Neuronal stem cell (in vitro differentiated cells): ENCODE measurements around the gene ABCA13.

Source experiments
- DNase-seq: peaks from one replicate; pipeline ENCODE4 v3.0.0-alpha.2; 2013; ENCODE audit warnings: low spot score
- H2AFZ ChIP-seq: one replicate; pipeline ENCODE4 v1.6.1; 2013; ENCODE audit warnings: mild to moderate bottlenecking, low read length, inconsistent platforms
- H2AK5ac ChIP-seq: 2 replicates; pipeline ENCODE4 v1.6.1; 2013; ENCODE audit warnings: low read depth, mild to moderate bottlenecking, inconsistent platforms, low read length, moderate library complexity, mixed read lengths
- H2BK120ac ChIP-seq: 2 replicates; pipeline ENCODE4 v1.6.1; 2013; ENCODE audit warnings: low read depth, mild to moderate bottlenecking, inconsistent platforms, low read length, moderate library complexity, mixed read lengths
- H2BK12ac ChIP-seq: one replicate; pipeline ENCODE4 v1.6.1; 2013; ENCODE audit warnings: low read length, inconsistent platforms
- H2BK15ac ChIP-seq: 2 replicates; pipeline ENCODE4 v1.6.1; 2013; ENCODE audit warnings: mild to moderate bottlenecking, low read length, inconsistent platforms, mixed read lengths
- H2BK5ac ChIP-seq: one replicate; pipeline ENCODE4 v1.6.1; 2013; ENCODE audit warnings: inconsistent platforms, mild to moderate bottlenecking, low read length, moderate library complexity
- H3K14ac ChIP-seq: one replicate; pipeline ENCODE4 v1.6.1; 2013; ENCODE audit warnings: low read length, inconsistent platforms
- H3K18ac ChIP-seq: 2 replicates; pipeline ENCODE4 v1.6.1; 2013; ENCODE audit warnings: low read length, inconsistent platforms
- H3K23ac ChIP-seq: 2 replicates; pipeline ENCODE4 v1.6.1; 2013; ENCODE audit warnings: low read depth, mild to moderate bottlenecking, mixed read lengths, low read length, inconsistent platforms; ENCODE audit not compliant: poor library complexity
- H3K27ac ChIP-seq: replicated peaks from 3 replicates; pipeline ENCODE4 v1.5.1; 2013; ENCODE audit warnings: low read length, inconsistent platforms
- H3K27me3 ChIP-seq, 3 experiments: 2 replicates each; pipeline ENCODE4 v1.6.1; 2013; ENCODE audit warnings: low read length in 3 of 3, mild to moderate bottlenecking in 2 of 3, inconsistent platforms in 1 of 3, low read depth in 1 of 3, mixed read lengths in 1 of 3, moderate library complexity in 1 of 3; ENCODE audit not compliant: control insufficient read depth in 3 of 3, insufficient read depth in 3 of 3
- H3K36me3 ChIP-seq, 2 donors: replicated peaks in 1 of 2; 2 replicates each; pipeline ENCODE4 v1.6.1; 2013; ENCODE audit warnings: low read length in 2 of 2; ENCODE audit not compliant: control insufficient read depth in 2 of 2, insufficient read depth in 2 of 2
- H3K4ac ChIP-seq: 2 replicates; pipeline ENCODE4 v1.6.1; 2013; ENCODE audit warnings: inconsistent platforms, mild to moderate bottlenecking, low read length, moderate library complexity
- H3K4me1 ChIP-seq, 2 donors: 1 replicate in 1 of 2; 2 replicates in 1 of 2; pipeline ENCODE4 v1.6.1; 2013; ENCODE audit warnings: low read length in 2 of 2, low read depth in 1 of 2; ENCODE audit not compliant: control insufficient read depth in 2 of 2, insufficient read depth in 1 of 2
- H3K4me2 ChIP-seq: one replicate; pipeline ENCODE4 v1.6.1; 2013; ENCODE audit warnings: mild to moderate bottlenecking, low read length, inconsistent platforms; ENCODE audit not compliant: insufficient read depth, poor library complexity, severe bottlenecking
- H3K4me3 ChIP-seq, 2 donors: 2 replicates each; pipeline ENCODE4 v1.5.1; 2013; ENCODE audit warnings: low read length in 2 of 2, mild to moderate bottlenecking in 2 of 2, inconsistent platforms in 1 of 2, moderate library complexity in 1 of 2
- H3K79me1 ChIP-seq: one replicate; pipeline ENCODE4 v1.6.1; 2013; ENCODE audit warnings: low read depth, mild to moderate bottlenecking, inconsistent platforms, low read length, moderate library complexity
- H3K9ac ChIP-seq: one replicate; pipeline ENCODE4 v1.6.1; 2013; ENCODE audit warnings: mild to moderate bottlenecking, low read depth, low read length, inconsistent platforms; ENCODE audit not compliant: poor library complexity
- H3K9me3 ChIP-seq, 2 donors: replicated peaks in 1 of 2; 2 replicates each; pipeline versions ENCODE3 to v1.6.1; 2013; ENCODE audit warnings: low read length in 2 of 2, mild to moderate bottlenecking in 2 of 2, inconsistent platforms in 1 of 2, low read depth in 1 of 2, mixed read lengths in 1 of 2, moderate library complexity in 1 of 2; ENCODE audit not compliant: control insufficient read depth in 2 of 2, insufficient read depth in 1 of 2
- H4K8ac ChIP-seq: one replicate; pipeline ENCODE4 v1.6.1; 2013; ENCODE audit warnings: low read depth, mild to moderate bottlenecking, inconsistent platforms, low read length, moderate library complexity
- H4K91ac ChIP-seq: one replicate; pipeline ENCODE4 v1.6.1; 2013; ENCODE audit warnings: low read length, low read depth, mild to moderate bottlenecking, inconsistent platforms; ENCODE audit not compliant: poor library complexity
- WGBS, 2 donors: extraction: QIAGEN DNeasy Blood & Tissue Kit; methylation state at CpG; one replicate each; pipeline ENCODE4 v1.1.7; 2013; ENCODE audit warnings: missing lambda C conversion rate in 2 of 2, mixed read lengths in 1 of 2; ENCODE audit not compliant: insufficient read length in 2 of 2, insufficient replicate concordance in 1 of 2; ENCODE audit errors: extremely low coverage in 2 of 2; 5-methylcytosine and 5-hydroxymethylcytosine counted together

Gene ABCA13

DNA sequence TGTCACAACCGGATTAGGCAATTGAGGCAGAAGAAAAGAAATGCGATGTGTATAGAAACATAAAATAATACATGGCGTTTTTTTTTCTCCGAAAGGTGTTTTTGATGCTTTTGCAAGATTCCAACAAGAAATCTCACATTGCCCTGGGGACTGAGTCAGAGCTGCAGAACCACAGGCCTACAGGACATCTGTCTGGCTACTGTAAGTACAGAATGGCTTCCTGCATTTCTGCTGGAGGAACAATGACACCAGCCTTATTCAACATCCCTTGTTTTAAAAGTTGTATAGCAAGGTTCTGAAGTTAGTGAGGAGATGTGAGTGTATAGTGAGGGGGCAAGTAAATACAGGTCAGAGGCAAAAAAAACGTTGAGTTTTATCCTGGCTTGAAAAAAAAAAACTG, 256.4 kb downstream of the ABCA13 start:
- Histone ChIP-seq H4K91ac (no peak overlapping the region), H4K8ac (no peak overlapping the region), H2AK5ac (no peak overlapping the region), H3K36me3 (no peaks in the 10 kb centered on the region), H3K9ac (no peak overlapping the region), H3K14ac (no peak overlapping the region), H2BK15ac (no peak overlapping the region), H3K4me2 (no peak overlapping the region), H3K4me3 (no peak overlapping the region), H2BK5ac (no peak overlapping the region), H3K27ac (no peak overlapping the region), H3K27me3 (no peaks in the 10 kb centered on the region), H2BK120ac (no peak overlapping the region), H2AFZ (no peak overlapping the region), H3K23ac (no peak overlapping the region), H3K79me1 (no peaks in the 10 kb centered on the region), H2BK12ac (no peak overlapping the region), H3K4ac (no peak overlapping the region), H3K9me3 (no peaks in the 10 kb centered on the region), H3K18ac (no peak overlapping the region), H3K4me1 (no peaks in the 10 kb centered on the region)
- DNase-seq = no peak
- WGBS, 2 donors = no CpG with 5 or more reads among the region's 5 CpGs

DNA sequence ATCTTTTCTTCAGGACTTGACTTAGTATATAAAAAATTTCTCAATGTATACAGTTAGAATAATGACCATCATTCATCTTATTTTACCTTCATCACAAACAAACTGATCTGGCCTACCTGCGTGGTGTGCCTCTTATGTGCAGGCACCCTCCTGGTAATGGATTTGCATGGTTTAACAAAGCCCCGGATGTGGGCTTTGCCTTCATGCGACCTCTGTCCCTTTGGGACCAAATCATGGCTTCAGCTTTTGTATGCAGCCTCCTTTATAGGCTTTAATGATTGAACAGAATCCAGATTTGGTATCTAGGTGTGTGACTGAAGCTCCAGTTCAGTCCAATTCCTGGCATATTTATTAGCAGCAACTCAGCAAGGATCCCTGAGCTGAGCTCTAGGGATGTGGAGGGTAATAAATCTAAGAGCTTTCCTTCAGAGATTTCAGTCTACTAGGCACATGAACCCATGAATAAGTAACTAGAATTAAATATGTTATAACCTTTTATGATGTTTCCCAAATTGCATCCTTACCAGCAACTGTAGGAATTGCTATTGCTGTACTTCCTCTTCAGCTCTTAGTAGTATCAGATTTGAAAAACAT, 256.9 kb downstream of the ABCA13 start:
- H3K9ac ChIP-seq = no peak overlapping the region
- H3K18ac ChIP-seq = no peak overlapping the region
- no peak overlapping the region for H2BK15ac ChIP-seq
- H3K23ac ChIP-seq = no peak overlapping the region
- no peak overlapping the region for H2BK12ac ChIP-seq
- H3K4me1 ChIP-seq = no peaks in the 10 kb centered on the region
- no peaks in the 10 kb centered on the region for H3K9me3 ChIP-seq
- H3K4me3 ChIP-seq = no peak overlapping the region
- H3K79me1 ChIP-seq = no peaks in the 10 kb centered on the region
- no peak overlapping the region for H4K8ac ChIP-seq
- no peak overlapping the region for H3K4ac ChIP-seq
- no peaks in the 10 kb centered on the region for H3K27me3 ChIP-seq
- H3K4me2 ChIP-seq = no peak overlapping the region
- no peaks in the 10 kb centered on the region for H3K36me3 ChIP-seq
- WGBS, 2 donors = no CpG with 5 or more reads among the region's 3 CpGs
- H2AFZ ChIP-seq = no peak overlapping the region
- no peak overlapping the region for H2BK120ac ChIP-seq
- H3K27ac ChIP-seq = no peak overlapping the region
- H2AK5ac ChIP-seq = no peak overlapping the region
- H4K91ac ChIP-seq = no peak overlapping the region
- DNase-seq = no peak
- H2BK5ac ChIP-seq = no peak overlapping the region
- H3K14ac ChIP-seq = no peak overlapping the region

DNA sequence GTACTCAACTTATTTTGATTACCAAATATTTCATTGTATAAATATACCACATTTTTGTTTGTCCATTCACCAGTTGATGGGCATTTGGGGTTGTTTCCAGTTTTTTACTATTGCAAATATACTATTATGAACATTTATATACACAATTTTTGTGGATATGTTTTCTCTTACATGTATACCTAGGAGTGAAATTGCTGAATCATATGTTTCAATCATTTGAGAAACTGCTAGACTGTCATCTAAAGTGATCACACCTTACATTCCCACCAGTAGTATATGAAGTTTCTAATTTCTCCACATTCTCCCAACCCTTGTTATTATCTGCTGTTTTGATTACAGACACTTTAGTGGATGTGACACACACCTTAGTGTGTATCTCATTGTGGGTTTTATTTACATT, 257.9 kb downstream of the ABCA13 start:
- no peak overlapping the region for H3K14ac ChIP-seq
- no peak overlapping the region for H3K23ac ChIP-seq
- H2BK15ac ChIP-seq = no peak overlapping the region
- H2AFZ ChIP-seq = no peak overlapping the region
- H2BK5ac ChIP-seq = no peak overlapping the region
- H3K36me3 ChIP-seq = no peaks in the 10 kb centered on the region
- H2AK5ac ChIP-seq = no peak overlapping the region
- no peak overlapping the region for H4K8ac ChIP-seq
- no peaks in the 10 kb centered on the region for H3K27me3 ChIP-seq
- no peaks in the 10 kb centered on the region for H3K4me1 ChIP-seq
- no peak for DNase-seq
- no peak overlapping the region for H3K9ac ChIP-seq
- no peak overlapping the region for H2BK120ac ChIP-seq
- H3K27ac ChIP-seq = no peak overlapping the region
- no peak overlapping the region for H3K4ac ChIP-seq
- H4K91ac ChIP-seq = no peak overlapping the region
- H3K4me3 ChIP-seq = no peak overlapping the region
- H3K79me1 ChIP-seq = no peaks in the 10 kb centered on the region
- no peak overlapping the region for H3K4me2 ChIP-seq
- no peak overlapping the region for H2BK12ac ChIP-seq
- no peak overlapping the region for H3K18ac ChIP-seq
- H3K9me3 ChIP-seq = no peaks in the 10 kb centered on the region

DNA sequence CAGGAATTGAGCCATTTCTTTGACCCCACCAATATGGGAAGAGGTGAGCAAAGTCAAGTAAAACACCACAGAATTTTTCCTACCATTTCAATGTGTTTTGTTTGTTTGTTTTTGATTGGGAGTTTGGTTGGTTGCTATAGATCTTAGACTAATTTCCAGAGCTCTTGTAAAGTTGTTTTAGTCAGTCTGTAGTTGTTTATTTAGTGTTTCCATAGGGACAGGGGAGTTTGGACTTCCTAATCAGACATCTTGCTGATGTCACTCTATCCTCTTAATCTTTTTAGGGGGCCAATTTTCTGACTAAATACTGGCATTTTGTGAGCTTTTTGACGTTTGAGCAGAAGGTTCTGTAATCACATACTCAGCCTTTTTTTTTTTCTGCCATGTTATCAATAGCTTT, 266.9 kb downstream of the ABCA13 start:
- H2BK12ac ChIP-seq = no peak overlapping the region
- no peak overlapping the region for H3K4ac ChIP-seq
- no peak overlapping the region for H2BK120ac ChIP-seq
- no peak for DNase-seq
- H4K8ac ChIP-seq = no peak overlapping the region
- H3K79me1 ChIP-seq = no peaks in the 10 kb centered on the region
- H3K4me3 ChIP-seq = no peak overlapping the region
- H2AFZ ChIP-seq = no peak overlapping the region
- no peaks in the 10 kb centered on the region for H3K27me3 ChIP-seq
- no peak overlapping the region for H2BK15ac ChIP-seq
- no CpG with 5 or more reads among the region's 1 CpG for WGBS, 2 donors
- H3K14ac ChIP-seq = no peak overlapping the region
- H3K18ac ChIP-seq = no peak overlapping the region
- H3K23ac ChIP-seq = no peak overlapping the region
- H3K27ac ChIP-seq = no peak overlapping the region
- no peak overlapping the region for H2AK5ac ChIP-seq
- H3K9ac ChIP-seq = no peak overlapping the region
- H3K4me2 ChIP-seq = no peak overlapping the region
- no peaks in the 10 kb centered on the region for H3K4me1 ChIP-seq
- H4K91ac ChIP-seq = no peak overlapping the region
- no peaks in the 10 kb centered on the region for H3K36me3 ChIP-seq
- no peaks in the 10 kb centered on the region for H3K9me3 ChIP-seq
- no peak overlapping the region for H2BK5ac ChIP-seq
